ENCODE results near the gene NOTCH4. TPM values are rescaled to one million over a fixed set of nuclear protein-coding genes. Genes with fewer than 3 reads are reported as not detected.

The NOTCH4 gene
- total and polyA plus RNA-seq, 2 donors (not counting 1 experiment from before 2014, with no cell fraction given): 0.42 to 0.99 TPM

GRCh38 chr6:32220021-32220420 is 3.8 kb downstream of the NOTCH4 start:
- no peak for DNase-seq (ENCODE audit: low read depth in 2 of 2)

GRCh38 chr6:32218167-32218566 is 5.7 kb downstream of the NOTCH4 start:
- Histone ChIP-seq H3K27ac (ENCODE audit: insufficient read depth, low read length) (no peak overlapping the region), H3K79me2 (ENCODE audit: control insufficient read depth, insufficient read depth, low read length) (no peaks in the 10 kb centered on the region), H3K9me3 (ENCODE audit: control insufficient read depth, insufficient read depth, low read depth, low read length) (no peaks in the 10 kb centered on the region), H3K4me3 (replicated peaks in 1 of 4; ENCODE audit: control extremely low read depth in 1 of 4, insufficient read depth in 1 of 4, low read depth in 3 of 4, low read length in 4 of 4) (no peak overlapping the region), H2AFZ (ENCODE audit: low read length) (no peak overlapping the region), H3K4me2 (ENCODE audit: extremely low read depth, insufficient read depth, low read length) (no peak overlapping the region), H3K4me1 (ENCODE audit: control insufficient read depth, extremely low read depth, insufficient read depth, low read length) (no peaks in the 10 kb centered on the region), H3K36me3 (ENCODE audit: control insufficient read depth, insufficient read depth, low read length) (no peaks in the 10 kb centered on the region), H4K20me1 (ENCODE audit: control insufficient read depth, extremely low read depth, insufficient read depth, low read length) (no peaks in the 10 kb centered on the region), H3K27me3 (ENCODE audit: control insufficient read depth, insufficient read depth, low read length) (no peaks in the 10 kb centered on the region), H3K9ac (ENCODE audit: insufficient read depth, low read length) (no peak overlapping the region)
- TF ChIP-seq CTCF (conservative IDR thresholded peaks at IDR 0.05 in 1 of 2, IDR thresholded peaks at IDR 0.05 in 1 of 2; ENCODE audit: low read depth in 1 of 2, low read length in 2 of 2) (no peak), EZH2 (IDR thresholded peaks at IDR 0.05; ENCODE audit: low read length, missing control alignments) (no peak)
- DNase-seq (ENCODE audit: low read depth in 2 of 2): no peak

More at GRCh38 chr6:32220021-32220420, 3.8 kb downstream of the NOTCH4 start:
- no peaks in the 10 kb centered on the region for H3K9me3 ChIP-seq (ENCODE audit: control insufficient read depth, insufficient read depth, low read depth, low read length)
- no peak overlapping the region for H3K4me2 ChIP-seq (ENCODE audit: extremely low read depth, insufficient read depth, low read length)
- H4K20me1 ChIP-seq (ENCODE audit: control insufficient read depth, extremely low read depth, insufficient read depth, low read length): no peaks in the 10 kb centered on the region
- H3K79me2 ChIP-seq (ENCODE audit: control insufficient read depth, insufficient read depth, low read length): no peaks in the 10 kb centered on the region
- H2AFZ ChIP-seq (ENCODE audit: low read length): no peak overlapping the region
- H3K36me3 ChIP-seq (ENCODE audit: control insufficient read depth, insufficient read depth, low read length): no peaks in the 10 kb centered on the region
- H3K27ac ChIP-seq (ENCODE audit: insufficient read depth, low read length): no peak overlapping the region
- H3K4me1 ChIP-seq (ENCODE audit: control insufficient read depth, extremely low read depth, insufficient read depth, low read length): no peaks in the 10 kb centered on the region
- H3K27me3 ChIP-seq (ENCODE audit: control insufficient read depth, insufficient read depth, low read length): no peaks in the 10 kb centered on the region
- TF ChIP-seq EZH2 (IDR thresholded peaks at IDR 0.05; ENCODE audit: low read length, missing control alignments) (no peak), CTCF (conservative IDR thresholded peaks at IDR 0.05 in 1 of 2, IDR thresholded peaks at IDR 0.05 in 1 of 2; ENCODE audit: low read depth in 1 of 2, low read length in 2 of 2) (no peak)
- H3K4me3 ChIP-seq (replicated peaks in 1 of 4; ENCODE audit: control extremely low read depth in 1 of 4, insufficient read depth in 1 of 4, low read depth in 3 of 4, low read length in 4 of 4): no peak overlapping the region
- H3K9ac ChIP-seq (ENCODE audit: insufficient read depth, low read length): no peak overlapping the region

GRCh38 chr6:32216998-32217397 is 6.9 kb downstream of the NOTCH4 start:
- no peaks in the 10 kb centered on the region for H3K4me1 ChIP-seq (ENCODE audit: control insufficient read depth, extremely low read depth, insufficient read depth, low read length)
- no peak overlapping the region for H2AFZ ChIP-seq (ENCODE audit: low read length)
- H3K4me2 ChIP-seq (ENCODE audit: extremely low read depth, insufficient read depth, low read length): no peak overlapping the region
- no peaks in the 10 kb centered on the region for H3K79me2 ChIP-seq (ENCODE audit: control insufficient read depth, insufficient read depth, low read length)
- no peak overlapping the region for H3K4me3 ChIP-seq (replicated peaks in 1 of 4; ENCODE audit: control extremely low read depth in 1 of 4, insufficient read depth in 1 of 4, low read depth in 3 of 4, low read length in 4 of 4)
- no peaks in the 10 kb centered on the region for H3K9me3 ChIP-seq (ENCODE audit: control insufficient read depth, insufficient read depth, low read depth, low read length)
- no peaks in the 10 kb centered on the region for H4K20me1 ChIP-seq (ENCODE audit: control insufficient read depth, extremely low read depth, insufficient read depth, low read length)
- H3K27me3 ChIP-seq (ENCODE audit: control insufficient read depth, insufficient read depth, low read length): no peaks in the 10 kb centered on the region
- no peaks in the 10 kb centered on the region for H3K36me3 ChIP-seq (ENCODE audit: control insufficient read depth, insufficient read depth, low read length)
- no peak overlapping the region for H3K9ac ChIP-seq (ENCODE audit: insufficient read depth, low read length)
- no peak for DNase-seq (ENCODE audit: low read depth in 2 of 2)
- no peak overlapping the region for H3K27ac ChIP-seq (ENCODE audit: insufficient read depth, low read length)
- no peak for TF ChIP-seq CTCF (conservative IDR thresholded peaks at IDR 0.05 in 1 of 2, IDR thresholded peaks at IDR 0.05 in 1 of 2; ENCODE audit: low read depth in 1 of 2, low read length in 2 of 2)
- TF ChIP-seq EZH2 (IDR thresholded peaks at IDR 0.05; ENCODE audit: low read length, missing control alignments): no peak
